ENCODE data around the gene METTL22.

GRCh38 chr16:8632675-8633182 is 11.2 kb downstream of the METTL22 start:
- no peak for TF ChIP-seq CTCF (IDR thresholded peaks at IDR 0.05; ENCODE audit: insufficient read depth, low read length)
- TF ChIP-seq POLR2AphosphoS5 (IDR thresholded peaks at IDR 0.05; ENCODE audit: low read depth) = no peak
